Peyer's patch (tissue), 4 donors: ENCODE results near the gene EFNB2.

ENCODE experiments used
- CTCF ChIP-seq, 6 experiments: fragments of 450-650 bp in 4 of 6; fragments of 200-600 bp in 2 of 6; sonication (generic) in 1 of 6; IDR thresholded peaks; one replicate each; pipeline ENCODE4 v1.5.1; 2017 to 2019; ENCODE audit warnings: antibody characterized with exemption in 6 of 6, mild to moderate bottlenecking in 3 of 6, moderate library complexity in 1 of 6
- POLR2A ChIP-seq, 2 donors: fragments of 450-650 bp; IDR thresholded peaks; one replicate each; pipeline ENCODE4 v1.5.1; 2017; ENCODE audit warnings: antibody characterized with exemption in 2 of 2, mild to moderate bottlenecking in 2 of 2, moderate library complexity in 2 of 2

GRCh38 chr13:106450991-106451390 lies 84.5 kb downstream of the EFNB2 start:
- TF ChIP-seq CTCF (IDR thresholded peaks at IDR 0.05) (no peak), POLR2A (IDR thresholded peaks at IDR 0.05) (no peak)
